Neural cell (in vitro differentiated cells): ENCODE data around the gene MADCAM1.

Experiments used
- EP300 ChIP-seq: fragments of 450-650 bp; conservative IDR thresholded peaks from 2 replicates; pipeline ENCODE4 v1.6.1; 2014; ENCODE audit warnings: antibody characterized with exemption, mild to moderate bottlenecking, moderate library complexity; ENCODE audit not compliant: poor library complexity, severe bottlenecking
- EZH2 ChIP-seq: fragments of 200-600, 300-800 bp; shearing (Covaris generic), sonication (generic); IDR thresholded peaks from 2 replicates; pipeline ENCODE4 v1.6.1; 2014; ENCODE audit warnings: antibody characterized with exemption, low read length, borderline replicate concordance, mild to moderate bottlenecking; ENCODE audit not compliant: insufficient read depth, poor library complexity, severe bottlenecking
- MXI1 ChIP-seq: fragments of 450-650 bp; conservative IDR thresholded peaks from 2 replicates; pipeline ENCODE4 v1.6.1; 2014; ENCODE audit warnings: antibody characterized with exemption, mild to moderate bottlenecking; ENCODE audit not compliant: poor library complexity, severe bottlenecking
- POLR2AphosphoS5 ChIP-seq: IDR thresholded peaks from 2 replicates; pipeline ENCODE4 v1.6.1; 2012
- RAD21 ChIP-seq: fragments of 450-650 bp; conservative IDR thresholded peaks from 2 replicates; pipeline ENCODE4 v1.6.1; 2014; ENCODE audit warnings: antibody characterized with exemption, mild to moderate bottlenecking, moderate library complexity
- SMC3 ChIP-seq: fragments of 450-650 bp; conservative IDR thresholded peaks from 2 replicates; pipeline ENCODE4 v1.6.1; 2014; ENCODE audit warnings: antibody characterized with exemption, mild to moderate bottlenecking, moderate library complexity; ENCODE audit not compliant: poor library complexity
- TAF1 ChIP-seq: IDR thresholded peaks from 2 replicates; pipeline ENCODE4 v1.6.1; 2012; ENCODE audit warnings: low read depth
- TF ChIP-seq, protein P1 (sequence below): fragments of 450-650 bp; IDR thresholded peaks from 2 replicates; pipeline ENCODE4 v1.5.1; 2014; ENCODE audit warnings: antibody characterized with exemption, mild to moderate bottlenecking, moderate library complexity; ENCODE audit not compliant: poor library complexity, severe bottlenecking
- TF ChIP-seq, protein P2 (sequence below): IDR thresholded peaks from 2 replicates; pipeline ENCODE4 v1.6.1; 2012; ENCODE audit warnings: borderline replicate concordance

- no peak for TF ChIP-seq MXI1
- TF ChIP-seq, protein P1, sequence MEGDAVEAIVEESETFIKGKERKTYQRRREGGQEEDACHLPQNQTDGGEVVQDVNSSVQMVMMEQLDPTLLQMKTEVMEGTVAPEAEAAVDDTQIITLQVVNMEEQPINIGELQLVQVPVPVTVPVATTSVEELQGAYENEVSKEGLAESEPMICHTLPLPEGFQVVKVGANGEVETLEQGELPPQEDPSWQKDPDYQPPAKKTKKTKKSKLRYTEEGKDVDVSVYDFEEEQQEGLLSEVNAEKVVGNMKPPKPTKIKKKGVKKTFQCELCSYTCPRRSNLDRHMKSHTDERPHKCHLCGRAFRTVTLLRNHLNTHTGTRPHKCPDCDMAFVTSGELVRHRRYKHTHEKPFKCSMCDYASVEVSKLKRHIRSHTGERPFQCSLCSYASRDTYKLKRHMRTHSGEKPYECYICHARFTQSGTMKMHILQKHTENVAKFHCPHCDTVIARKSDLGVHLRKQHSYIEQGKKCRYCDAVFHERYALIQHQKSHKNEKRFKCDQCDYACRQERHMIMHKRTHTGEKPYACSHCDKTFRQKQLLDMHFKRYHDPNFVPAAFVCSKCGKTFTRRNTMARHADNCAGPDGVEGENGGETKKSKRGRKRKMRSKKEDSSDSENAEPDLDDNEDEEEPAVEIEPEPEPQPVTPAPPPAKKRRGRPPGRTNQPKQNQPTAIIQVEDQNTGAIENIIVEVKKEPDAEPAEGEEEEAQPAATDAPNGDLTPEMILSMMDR: no peak
- TF ChIP-seq, protein P2, sequence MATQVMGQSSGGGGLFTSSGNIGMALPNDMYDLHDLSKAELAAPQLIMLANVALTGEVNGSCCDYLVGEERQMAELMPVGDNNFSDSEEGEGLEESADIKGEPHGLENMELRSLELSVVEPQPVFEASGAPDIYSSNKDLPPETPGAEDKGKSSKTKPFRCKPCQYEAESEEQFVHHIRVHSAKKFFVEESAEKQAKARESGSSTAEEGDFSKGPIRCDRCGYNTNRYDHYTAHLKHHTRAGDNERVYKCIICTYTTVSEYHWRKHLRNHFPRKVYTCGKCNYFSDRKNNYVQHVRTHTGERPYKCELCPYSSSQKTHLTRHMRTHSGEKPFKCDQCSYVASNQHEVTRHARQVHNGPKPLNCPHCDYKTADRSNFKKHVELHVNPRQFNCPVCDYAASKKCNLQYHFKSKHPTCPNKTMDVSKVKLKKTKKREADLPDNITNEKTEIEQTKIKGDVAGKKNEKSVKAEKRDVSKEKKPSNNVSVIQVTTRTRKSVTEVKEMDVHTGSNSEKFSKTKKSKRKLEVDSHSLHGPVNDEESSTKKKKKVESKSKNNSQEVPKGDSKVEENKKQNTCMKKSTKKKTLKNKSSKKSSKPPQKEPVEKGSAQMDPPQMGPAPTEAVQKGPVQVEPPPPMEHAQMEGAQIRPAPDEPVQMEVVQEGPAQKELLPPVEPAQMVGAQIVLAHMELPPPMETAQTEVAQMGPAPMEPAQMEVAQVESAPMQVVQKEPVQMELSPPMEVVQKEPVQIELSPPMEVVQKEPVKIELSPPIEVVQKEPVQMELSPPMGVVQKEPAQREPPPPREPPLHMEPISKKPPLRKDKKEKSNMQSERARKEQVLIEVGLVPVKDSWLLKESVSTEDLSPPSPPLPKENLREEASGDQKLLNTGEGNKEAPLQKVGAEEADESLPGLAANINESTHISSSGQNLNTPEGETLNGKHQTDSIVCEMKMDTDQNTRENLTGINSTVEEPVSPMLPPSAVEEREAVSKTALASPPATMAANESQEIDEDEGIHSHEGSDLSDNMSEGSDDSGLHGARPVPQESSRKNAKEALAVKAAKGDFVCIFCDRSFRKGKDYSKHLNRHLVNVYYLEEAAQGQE: no peak
- no peak for TF ChIP-seq RAD21
- no peak for TF ChIP-seq POLR2AphosphoS5
- TF ChIP-seq EP300: no peak
- no peak for TF ChIP-seq TAF1
- no peak for TF ChIP-seq SMC3
- TF ChIP-seq EZH2: no peak
These were observed 17.9 kb upstream of the MADCAM1 start for GRCh38 chr19:478236-478903.
